ENCODE results near the gene GIMAP7. TPM values are rescaled to one million over a fixed set of nuclear protein-coding genes. Genes with fewer than 3 reads are reported as not detected.
A peak's percentile ranks its signal among the peaks of the same experiment; 100 is the strongest.

Gene GIMAP7
- total RNA-seq, 2 donors from 2014 or later = 45.1 to 50.7 TPM

- Mint-ChIP-seq H3K4me3 (peak overlapping the region; percentile 64 to 96), H3K4me1 (ENCODE audit: low read depth) (peaks cover 84% of the 10 kb centered on the region), H3K27ac (peak overlapping the region; percentile 97), H3K9me3 (peaks cover 0 to 9% of the 10 kb centered on the region in 2 donors), H3K36me3 (ENCODE audit: insufficient read depth in 2 of 2) (peaks cover 32 to 38% of the 10 kb centered on the region in 2 donors), H3K27me3 (ENCODE audit: low read depth) (no peaks in the 10 kb centered on the region)
- ATAC-seq (replicated peaks in 1 of 2) = no peak
- DNase-seq = no peak
These were observed 50.6 kb downstream of the GIMAP7 start for GRCh38 chr7:150565239-150565638.

GRCh38 chr7:150566123-150566522 is 51.5 kb downstream of the GIMAP7 start:
- no peak for ATAC-seq (replicated peaks in 1 of 2)
- peak overlapping the region; percentile 87 to 95 for H3K4me3 Mint-ChIP-seq
- H3K4me1 Mint-ChIP-seq (ENCODE audit: low read depth) = peaks cover 81% of the 10 kb centered on the region
- peaks cover 32 to 36% of the 10 kb centered on the region in 2 donors for H3K36me3 Mint-ChIP-seq (ENCODE audit: insufficient read depth in 2 of 2)
- H3K9me3 Mint-ChIP-seq = peaks cover 0 to 1% of the 10 kb centered on the region in 2 donors
- no peak for DNase-seq
- peak overlapping the region; percentile 99 for H3K27ac Mint-ChIP-seq
- H3K27me3 Mint-ChIP-seq (ENCODE audit: low read depth) = no peaks in the 10 kb centered on the region

DNA sequence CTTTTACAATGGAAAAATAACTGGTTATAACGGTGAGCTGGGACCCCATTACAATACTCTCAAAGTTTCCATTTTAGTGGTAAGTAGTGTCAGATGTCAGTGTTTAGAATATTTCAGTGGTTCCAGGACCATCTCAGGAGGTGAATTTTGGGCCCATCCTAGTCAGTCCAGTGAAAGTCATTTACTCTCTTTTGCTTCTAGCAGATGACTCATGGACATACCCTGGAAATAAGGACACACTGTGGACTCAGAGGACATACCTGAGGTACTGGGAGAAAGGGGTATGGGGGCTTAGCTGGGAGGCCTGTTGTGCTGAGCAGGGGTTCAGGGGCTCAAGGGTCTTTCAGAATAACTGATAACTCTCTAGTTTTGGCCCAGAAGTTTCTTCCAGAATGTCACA is 51.9 kb downstream of the GIMAP7 start:
- Mint-ChIP-seq H3K27ac (peak overlapping the region; percentile 99), H3K4me1 (ENCODE audit: low read depth) (peaks cover 76% of the 10 kb centered on the region), H3K27me3 (ENCODE audit: low read depth) (no peaks in the 10 kb centered on the region), H3K9me3 (no peaks in the 10 kb centered on the region), H3K36me3 (ENCODE audit: insufficient read depth in 2 of 2) (peaks cover 31 to 36% of the 10 kb centered on the region in 2 donors), H3K4me3 (peak overlapping the region; percentile 87 to 95)
- ATAC-seq (replicated peaks in 1 of 2) = peak; percentile 28 to 54
- DNase-seq = no peak

GRCh38 chr7:150567169-150567568 is 52.5 kb downstream of the GIMAP7 start, which contains the start of gene GIMAP4:
Gene GIMAP4 (plus strand): TSS chr7:150567390. CDS start chr7:150569902, 2,512 bp downstream.
- peak within 1 kb of the TSS; percentile 87 to 95 for H3K4me3 Mint-ChIP-seq
- peaks cover 34 to 40% of the 10 kb centered on the region in 2 donors for H3K36me3 Mint-ChIP-seq (ENCODE audit: insufficient read depth in 2 of 2)
- peak within 1 kb of the TSS; percentile 99 for H3K27ac Mint-ChIP-seq
- H3K4me1 Mint-ChIP-seq (ENCODE audit: low read depth) = peaks cover 70% of the 10 kb centered on the region
- H3K9me3 Mint-ChIP-seq = peaks cover 0 to 3% of the 10 kb centered on the region in 2 donors
- ATAC-seq (replicated peaks in 1 of 2) = peak in 1 of 2 donors; percentile 50
- DNase-seq = no peak
- H3K27me3 Mint-ChIP-seq (ENCODE audit: low read depth) = no peaks in the 10 kb centered on the region

DNA sequence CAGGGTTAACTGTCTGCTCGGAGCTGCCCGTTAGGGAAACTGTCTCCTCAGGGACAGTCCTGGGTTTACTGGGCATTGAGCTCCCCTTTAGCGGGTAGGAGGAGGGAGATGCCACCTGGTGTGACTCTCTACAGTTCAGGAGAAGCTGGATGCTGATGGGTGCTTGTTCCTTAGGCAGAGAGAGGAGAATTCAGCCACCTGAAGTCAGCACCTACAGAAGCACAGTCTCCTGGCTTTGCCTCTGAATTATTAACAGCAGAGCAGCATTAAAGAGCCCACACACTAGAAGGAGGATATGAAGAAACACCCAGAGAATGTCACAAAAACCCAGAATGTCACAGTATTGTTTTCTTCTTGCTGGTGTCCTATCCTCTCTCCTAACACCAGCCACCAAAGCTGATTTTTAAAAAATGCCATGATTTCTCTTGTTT is 53.2 kb downstream of the GIMAP7 start:
- Mint-ChIP-seq H3K36me3 (ENCODE audit: insufficient read depth in 2 of 2) (peaks cover 41 to 47% of the 10 kb centered on the region in 2 donors), H3K9me3 (peaks cover 6 to 9% of the 10 kb centered on the region in 2 donors), H3K27me3 (ENCODE audit: low read depth) (no peaks in the 10 kb centered on the region), H3K27ac (peak overlapping the region; percentile 99), H3K4me3 (peak overlapping the region; percentile 87 to 95), H3K4me1 (ENCODE audit: low read depth) (peaks cover 69% of the 10 kb centered on the region)
- ATAC-seq (replicated peaks in 1 of 2) = peak in 1 of 2 donors; percentile 17
- no peak for DNase-seq

GRCh38 chr7:150568714-150569113 is 54.0 kb downstream of the GIMAP7 start:
- H3K9me3 Mint-ChIP-seq = peaks cover 7 to 9% of the 10 kb centered on the region in 2 donors
- H3K4me3 Mint-ChIP-seq = peak overlapping the region; percentile 87 to 95
- peaks cover 61% of the 10 kb centered on the region for H3K4me1 Mint-ChIP-seq (ENCODE audit: low read depth)
- peak overlapping the region; percentile 99 for H3K27ac Mint-ChIP-seq
- ATAC-seq (replicated peaks in 1 of 2) (peak; percentile 48 to 57), DNase-seq (peak in 1 of 2 donors; percentile 49)
- H3K36me3 Mint-ChIP-seq (ENCODE audit: insufficient read depth in 2 of 2) = peaks cover 40 to 55% of the 10 kb centered on the region in 2 donors
- no peaks in the 10 kb centered on the region for H3K27me3 Mint-ChIP-seq (ENCODE audit: low read depth)

GRCh38 chr7:150569245-150569955 is 54.7 kb downstream of the GIMAP7 start:
- H3K36me3 Mint-ChIP-seq (ENCODE audit: insufficient read depth in 2 of 2) = peaks cover 45 to 61% of the 10 kb centered on the region in 2 donors
- peak overlapping the region; percentile 99 for H3K27ac Mint-ChIP-seq
- ATAC-seq (replicated peaks in 1 of 2) (peak in 1 of 2 donors; percentile 23), DNase-seq (no peak)
- peaks cover 54% of the 10 kb centered on the region for H3K4me1 Mint-ChIP-seq (ENCODE audit: low read depth)
- peaks cover 7 to 11% of the 10 kb centered on the region in 2 donors for H3K9me3 Mint-ChIP-seq
- no peaks in the 10 kb centered on the region for H3K27me3 Mint-ChIP-seq (ENCODE audit: low read depth)
- H3K4me3 Mint-ChIP-seq = peak overlapping the region; percentile 87 to 95

Other genes starting within 250 kb of the GIMAP7 start
- gene LRRC61, start 191.5 kb upstream of the GIMAP7 start, total RNA-seq = 10 to 100 TPM; 37.1 to 37.3 TPM
- gene ACTR3C, start 191.3 kb upstream of the GIMAP7 start, total RNA-seq = 10 to 100 TPM in 1 of 2 donors, 1 to 10 TPM in 1; 6.3 to 13.0 TPM
- not detected for gene RARRES2, start 173.2 kb upstream of the GIMAP7 start, total RNA-seq
- gene REPIN1, start 146.1 kb upstream of the GIMAP7 start, total RNA-seq = 10 to 100 TPM; 53.6 to 73.7 TPM
- 1 to 10 TPM; 6.5 to 8.2 TPM for gene ZNF775, start 135.5 kb upstream of the GIMAP7 start, total RNA-seq
- 10 to 100 TPM; 10.2 to 13.1 TPM for gene GIMAP8, start 64.2 kb upstream of the GIMAP7 start, total RNA-seq
- 100 to 1,000 TPM; 114 to 156 TPM for gene GIMAP4, start 52.5 kb downstream of the GIMAP7 start, total RNA-seq
- gene GIMAP6, start 117.5 kb downstream of the GIMAP7 start, total RNA-seq = 10 to 100 TPM; 35.1 to 41.6 TPM
- 10 to 100 TPM; 47.8 to 59.4 TPM for gene GIMAP2, start 170.8 kb downstream of the GIMAP7 start, total RNA-seq
- 1 to 10 TPM; 5.5 to 9.3 TPM for gene GIMAP1, start 201.7 kb downstream of the GIMAP7 start, total RNA-seq
- gene GIMAP5, start 222.5 kb downstream of the GIMAP7 start, total RNA-seq = 10 to 100 TPM; 43.5 to 50.5 TPM

Measured in activated T-cell treated with anti-CD3 and anti-CD28 coated beads, Interleukin-2, amount 50 U/mL, for 72 hours (primary cell).